Measurements from ENCODE around the gene THOC5.

THOC5 gene

GRCh38 chr22:29511126-29511862 lies 42.3 kb downstream of the THOC5 start:
- POLR2A ChIA-PET, result interaction anchor here (0.8 kb wide), 1 partner anchor 42 kb away, joined by 4 read pairs; the partner anchor contains the start of gene THOC5
- Histone ChIP-seq H3K27ac (ENCODE audit: extremely low read depth, low read depth, low read length) (no peak overlapping the region), H3K4me3 (ENCODE audit: low read depth, low read length) (no peak overlapping the region), H3K4me1 (ENCODE audit: control insufficient read depth, insufficient read depth, low read length) (no peaks in the 10 kb centered on the region), H3K36me3 (ENCODE audit: control insufficient read depth in 2 of 2, insufficient read depth in 1 of 2, low read length in 2 of 2) (peaks cover 63 to 84% of the 10 kb centered on the region in 2 experiments), H3K9me3 (ENCODE audit: control insufficient read depth, insufficient read depth, low read depth, low read length) (no peaks in the 10 kb centered on the region)
- CTCF ChIA-PET, result interaction anchor here (0.5 to 1.6 kb wide), 7 partner anchors 13 to 261 kb away, joined by 3 to 5 read pairs (median 3); partner anchors contain the start of gene THOC5
- TF ChIP-seq ZNF10 (tag by site-specific recombination; IDR thresholded peaks at IDR 0.05), result peak; percentile 68; the same call in 1 of the 2 replicates
- TF ChIP-seq ZBTB21 (tag by site-specific recombination; IDR thresholded peaks at IDR 0.05), result no peak
- no peak for TF ChIP-seq ZNF747 (tag by site-specific recombination; IDR thresholded peaks at IDR 0.05)
- no peak for TF ChIP-seq ZNF324 (tag by site-specific recombination; IDR thresholded peaks at IDR 0.05)

- Histone ChIP-seq H3K4me1 (ENCODE audit: control insufficient read depth, insufficient read depth, low read length) (no peaks in the 10 kb centered on the region), H3K4me3 (ENCODE audit: low read depth, low read length) (no peak overlapping the region), H3K27ac (ENCODE audit: extremely low read depth, low read depth, low read length) (no peak overlapping the region), H3K9me3 (ENCODE audit: control insufficient read depth, insufficient read depth, low read depth, low read length) (no peaks in the 10 kb centered on the region), H3K36me3 (ENCODE audit: control insufficient read depth in 2 of 2, insufficient read depth in 1 of 2, low read length in 2 of 2) (peaks cover 59 to 76% of the 10 kb centered on the region in 2 experiments)
- POLR2A ChIA-PET, result interaction anchor here (0.8 kb wide), 1 partner anchor 43 kb away, joined by 4 read pairs; the partner anchor contains the start of gene THOC5
- TF ChIP-seq ZNF362 (tag by site-specific recombination; IDR thresholded peaks at IDR 0.05) (no peak), ZNF223 (tag by site-specific recombination; IDR thresholded peaks at IDR 0.05) (no peak), YY1 (tag by site-specific recombination; IDR thresholded peaks at IDR 0.05) (no peak), ZNF335 (tag by site-specific recombination; conservative IDR thresholded peaks at IDR 0.05) (no peak), ZNF660 (tag by site-specific recombination; IDR thresholded peaks at IDR 0.05) (no peak), ZNF10 (tag by site-specific recombination; IDR thresholded peaks at IDR 0.05) (no peak), AEBP2 (tag by site-specific recombination; IDR thresholded peaks at IDR 0.05; ENCODE audit: borderline replicate concordance) (no peak), REPIN1 (tag by site-specific recombination; IDR thresholded peaks at IDR 0.05; ENCODE audit: low read depth) (no peak), ZNF18 (tag by site-specific recombination; IDR thresholded peaks at IDR 0.05) (no peak), ZNF404 (tag by site-specific recombination; IDR thresholded peaks at IDR 0.05) (no peak), ZBTB8A (tag by site-specific recombination; IDR thresholded peaks at IDR 0.05) (no peak), ZNF274 (IDR thresholded peaks at IDR 0.05; ENCODE audit: low read length) (no peak), ZNF274 (tag by site-specific recombination; IDR thresholded peaks at IDR 0.05; ENCODE audit: borderline replicate concordance) (no peak), OSR2 (tag by site-specific recombination; IDR thresholded peaks at IDR 0.05) (no peak), ZNF2 (tag by site-specific recombination; IDR thresholded peaks at IDR 0.05) (no peak), REST (tag by site-specific recombination; IDR thresholded peaks at IDR 0.05) (no peak), ZNF473 (tag by site-specific recombination; IDR thresholded peaks at IDR 0.05) (no peak)
- CTCF ChIA-PET, result interaction anchor here (0.5 to 1.6 kb wide), 6 partner anchors 9 to 261 kb away, joined by 3 to 5 read pairs (median 4); partner anchors contain the start of gene THOC5
Measured at GRCh38 chr22:29510542-29510941, 43.0 kb downstream of the THOC5 start.

Measured in HEK293 (cell line).